ENCODE results near the gene GCHFR.

Gene GCHFR

DNA sequence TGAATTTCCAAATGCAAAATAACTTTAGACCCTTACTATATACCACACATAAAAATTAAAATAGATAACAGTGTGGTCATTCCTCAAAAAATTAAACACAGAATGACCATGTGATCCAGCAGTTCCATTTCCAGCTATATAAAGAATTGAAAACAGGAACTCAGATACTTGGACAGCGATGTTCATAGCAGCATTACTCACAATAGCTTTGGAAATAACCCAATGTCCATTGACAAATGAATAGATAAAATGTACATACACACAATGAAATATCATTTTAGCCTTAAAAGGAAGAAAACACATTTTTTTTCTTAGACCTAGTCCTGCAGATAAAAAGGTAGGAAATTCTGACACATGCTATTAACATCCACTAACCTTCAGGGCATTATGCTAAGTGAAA is 42.2 kb upstream of the GCHFR start:
- Histone ChIP-seq H3F3A (ENCODE audit: insufficient read depth, low read length) (no peaks in the 10 kb centered on the region), H3K27ac (ENCODE audit: low read length) (no peak overlapping the region), H3K79me2 (ENCODE audit: low read length) (no peaks in the 10 kb centered on the region), H3K4me3 (ENCODE audit: low read length) (no peak overlapping the region), H3K36me3 (replicated peaks; ENCODE audit: insufficient read depth, low read length) (peaks cover 3% of the 10 kb centered on the region; the same call in 1 of the 2 replicates), H3K4me1 (ENCODE audit: low read length) (no peaks in the 10 kb centered on the region), H2AFZ (ENCODE audit: low read length) (no peak overlapping the region), H4K20me1 (ENCODE audit: insufficient read depth, low read length) (no peaks in the 10 kb centered on the region), H3K9ac (ENCODE audit: low read length) (no peak overlapping the region), H3K27me3 (replicated peaks; ENCODE audit: insufficient read depth, low read length) (no peaks in the 10 kb centered on the region), H3K9me3 (replicated peaks; ENCODE audit: insufficient read depth, low read length) (no peaks in the 10 kb centered on the region), H3K9me2 (replicated peaks; ENCODE audit: insufficient read depth, low read length) (no peaks in the 10 kb centered on the region), H3K4me2 (ENCODE audit: low read depth, low read length) (no peak overlapping the region)
- no peak for TF ChIP-seq EZH2phosphoT487 (IDR thresholded peaks at IDR 0.05; ENCODE audit: low read length)
- TF ChIP-seq, protein P1, sequence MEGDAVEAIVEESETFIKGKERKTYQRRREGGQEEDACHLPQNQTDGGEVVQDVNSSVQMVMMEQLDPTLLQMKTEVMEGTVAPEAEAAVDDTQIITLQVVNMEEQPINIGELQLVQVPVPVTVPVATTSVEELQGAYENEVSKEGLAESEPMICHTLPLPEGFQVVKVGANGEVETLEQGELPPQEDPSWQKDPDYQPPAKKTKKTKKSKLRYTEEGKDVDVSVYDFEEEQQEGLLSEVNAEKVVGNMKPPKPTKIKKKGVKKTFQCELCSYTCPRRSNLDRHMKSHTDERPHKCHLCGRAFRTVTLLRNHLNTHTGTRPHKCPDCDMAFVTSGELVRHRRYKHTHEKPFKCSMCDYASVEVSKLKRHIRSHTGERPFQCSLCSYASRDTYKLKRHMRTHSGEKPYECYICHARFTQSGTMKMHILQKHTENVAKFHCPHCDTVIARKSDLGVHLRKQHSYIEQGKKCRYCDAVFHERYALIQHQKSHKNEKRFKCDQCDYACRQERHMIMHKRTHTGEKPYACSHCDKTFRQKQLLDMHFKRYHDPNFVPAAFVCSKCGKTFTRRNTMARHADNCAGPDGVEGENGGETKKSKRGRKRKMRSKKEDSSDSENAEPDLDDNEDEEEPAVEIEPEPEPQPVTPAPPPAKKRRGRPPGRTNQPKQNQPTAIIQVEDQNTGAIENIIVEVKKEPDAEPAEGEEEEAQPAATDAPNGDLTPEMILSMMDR (IDR thresholded peaks at IDR 0.05; ENCODE audit: low read length), result no peak
- TF ChIP-seq EZH2 (optimal IDR thresholded peaks at IDR 0.05; ENCODE audit: low read depth, low read length), result no peak
- DNase-seq, result no peak

GRCh38 chr15:40722354-40722753 is 41.5 kb upstream of the GCHFR start:
- no peak for DNase-seq
- Histone ChIP-seq H3K9me3 (replicated peaks; ENCODE audit: insufficient read depth, low read length) (no peaks in the 10 kb centered on the region), H3K4me2 (ENCODE audit: low read depth, low read length) (no peak overlapping the region), H3K27ac (ENCODE audit: low read length) (no peak overlapping the region), H3F3A (ENCODE audit: insufficient read depth, low read length) (no peaks in the 10 kb centered on the region), H3K36me3 (replicated peaks; ENCODE audit: insufficient read depth, low read length) (peaks cover 3% of the 10 kb centered on the region; the same call in 1 of the 2 replicates), H3K9me2 (replicated peaks; ENCODE audit: insufficient read depth, low read length) (no peaks in the 10 kb centered on the region), H3K9ac (ENCODE audit: low read length) (no peak overlapping the region), H3K4me3 (ENCODE audit: low read length) (no peak overlapping the region), H3K27me3 (replicated peaks; ENCODE audit: insufficient read depth, low read length) (no peaks in the 10 kb centered on the region), H2AFZ (ENCODE audit: low read length) (no peak overlapping the region), H3K79me2 (ENCODE audit: low read length) (no peaks in the 10 kb centered on the region), H3K4me1 (ENCODE audit: low read length) (no peaks in the 10 kb centered on the region), H4K20me1 (ENCODE audit: insufficient read depth, low read length) (no peaks in the 10 kb centered on the region)
- no peak for TF ChIP-seq EZH2 (optimal IDR thresholded peaks at IDR 0.05; ENCODE audit: low read depth, low read length)
- TF ChIP-seq EZH2phosphoT487 (IDR thresholded peaks at IDR 0.05; ENCODE audit: low read length), result no peak
- TF ChIP-seq, protein P1 (IDR thresholded peaks at IDR 0.05; ENCODE audit: low read length), result no peak

DNA sequence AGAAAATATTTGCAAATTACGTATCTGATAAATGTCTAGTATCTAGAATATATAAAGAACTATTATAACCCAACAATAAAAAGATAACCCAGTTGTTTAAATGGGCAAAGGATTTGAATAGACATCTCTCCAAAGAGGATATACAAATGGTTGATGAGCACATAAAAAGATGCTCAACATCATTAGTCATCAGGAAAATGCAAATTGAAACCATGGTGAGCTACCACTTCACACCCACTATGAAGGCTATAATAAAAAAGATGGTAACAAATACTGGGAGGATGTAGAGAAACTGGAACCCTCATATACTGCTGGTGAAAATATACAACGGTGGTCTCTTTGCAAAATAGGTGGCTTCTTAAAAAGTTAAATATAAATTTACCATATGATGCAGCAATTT is 40.9 kb upstream of the GCHFR start:
- H3K4me1 ChIP-seq (ENCODE audit: low read length), result no peaks in the 10 kb centered on the region
- peaks cover 3% of the 10 kb centered on the region; the same call in 1 of the 2 replicates for H3K36me3 ChIP-seq (replicated peaks; ENCODE audit: insufficient read depth, low read length)
- DNase-seq, result no peak
- no peaks in the 10 kb centered on the region for H3K27me3 ChIP-seq (replicated peaks; ENCODE audit: insufficient read depth, low read length)
- H3K4me2 ChIP-seq (ENCODE audit: low read depth, low read length), result no peak overlapping the region
- H4K20me1 ChIP-seq (ENCODE audit: insufficient read depth, low read length), result no peaks in the 10 kb centered on the region
- no peaks in the 10 kb centered on the region for H3K9me3 ChIP-seq (replicated peaks; ENCODE audit: insufficient read depth, low read length)
- H3K27ac ChIP-seq (ENCODE audit: low read length), result no peak overlapping the region
- H3K9ac ChIP-seq (ENCODE audit: low read length), result no peak overlapping the region
- TF ChIP-seq, protein P1 (IDR thresholded peaks at IDR 0.05; ENCODE audit: low read length), result no peak
- TF ChIP-seq EZH2 (optimal IDR thresholded peaks at IDR 0.05; ENCODE audit: low read depth, low read length) (no peak), EZH2phosphoT487 (IDR thresholded peaks at IDR 0.05; ENCODE audit: low read length) (no peak)
- H2AFZ ChIP-seq (ENCODE audit: low read length), result no peak overlapping the region
- H3K79me2 ChIP-seq (ENCODE audit: low read length), result no peaks in the 10 kb centered on the region
- H3K9me2 ChIP-seq (replicated peaks; ENCODE audit: insufficient read depth, low read length), result no peaks in the 10 kb centered on the region
- no peaks in the 10 kb centered on the region for H3F3A ChIP-seq (ENCODE audit: insufficient read depth, low read length)
- H3K4me3 ChIP-seq (ENCODE audit: low read length), result no peak overlapping the region

Measured in MM.1S (cell line).